ENCODE results near the gene ARHGAP31.
A peak's percentile ranks its signal among the peaks of the same experiment; 100 is the strongest.
"Not testable (repeated sequence)": the region's sequence is repeated elsewhere in the genome, so short reads cannot be mapped to it uniquely, and the experiment has no call there.

ARHGAP31 gene

DNA sequence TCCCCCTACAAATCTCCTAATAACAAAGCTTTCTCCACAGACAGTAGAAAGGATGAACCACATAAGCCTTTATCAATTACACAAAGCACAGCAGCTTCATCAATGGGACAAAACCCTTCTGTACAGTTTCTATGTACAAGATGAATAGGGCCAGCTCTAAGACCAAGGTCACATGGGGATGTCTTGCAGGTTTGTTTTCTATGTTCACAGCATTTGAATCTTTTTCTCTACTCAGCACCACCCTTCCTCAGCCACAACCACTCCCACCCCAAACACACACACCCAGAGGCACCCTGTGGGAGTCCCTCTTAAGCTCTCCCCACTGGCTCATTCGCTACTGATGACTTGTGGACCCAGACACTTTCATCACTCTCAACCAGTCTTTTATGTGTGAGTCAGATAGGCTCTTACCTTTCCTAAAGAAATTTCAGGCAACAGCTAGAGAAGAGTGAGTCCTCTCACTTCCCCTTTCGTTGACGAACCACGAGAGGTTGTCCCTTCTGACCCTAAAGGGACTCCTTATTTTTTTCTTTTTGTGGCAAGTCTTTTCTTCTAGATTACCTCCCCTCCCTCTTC, 57.9 kb downstream of the ARHGAP31 start:
- peak; percentile 14 to 28 for DNase-seq (ENCODE audit: low read depth in 2 of 2)

DNA sequence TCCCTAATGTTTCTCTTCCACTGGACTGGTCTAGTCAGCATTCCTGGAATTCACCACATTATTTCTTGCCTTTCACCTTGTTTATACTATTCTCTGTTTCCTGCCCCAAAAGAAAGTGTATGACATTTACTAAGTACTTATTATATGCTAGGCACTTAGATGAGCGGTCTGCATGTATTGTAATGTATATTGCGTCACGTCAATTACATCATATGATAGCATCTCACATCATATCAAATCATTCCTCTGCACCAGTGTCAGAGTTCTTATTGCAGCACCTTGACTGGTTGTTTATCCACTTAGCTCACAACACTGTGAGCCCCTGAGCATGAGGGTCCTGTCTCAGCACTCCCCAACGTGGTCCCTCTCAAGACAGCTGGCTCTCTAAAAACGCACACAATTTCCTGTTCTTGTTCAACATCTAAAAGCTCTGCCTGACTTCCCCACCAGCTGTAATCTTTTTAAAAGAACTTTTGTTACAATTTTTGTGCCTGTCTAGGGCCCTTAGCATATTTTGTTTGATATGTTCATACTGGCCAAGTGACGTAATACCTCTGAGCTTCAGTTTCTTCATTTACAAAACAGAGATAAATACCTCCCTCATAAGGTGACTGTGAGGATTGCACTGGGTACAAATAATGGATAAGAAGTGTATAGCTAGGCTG, 58.8 kb downstream of the ARHGAP31 start:
- DNase-seq (ENCODE audit: low read depth in 2 of 2): no peak

DNA sequence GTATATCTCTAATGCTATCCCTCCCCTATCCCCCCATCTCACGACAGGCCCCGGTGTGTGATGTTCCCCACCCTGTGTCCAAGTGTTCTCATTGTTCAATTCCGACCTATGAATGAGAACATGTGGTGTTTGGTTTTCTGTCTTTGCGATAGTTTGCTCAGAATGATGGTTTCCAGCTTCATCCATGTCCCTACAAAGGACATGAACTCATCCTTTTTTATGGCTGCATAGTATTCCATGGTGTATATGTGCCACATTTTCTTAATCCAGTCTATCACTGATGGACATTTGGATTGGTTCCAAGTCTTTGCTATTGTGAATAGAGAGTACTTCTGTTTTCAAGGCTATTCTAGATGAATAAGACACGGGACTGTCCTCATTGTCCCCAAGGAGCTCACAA, 61.4 kb downstream of the ARHGAP31 start:
- DNase-seq (ENCODE audit: low read depth in 2 of 2): not testable (repeated sequence)

DNA sequence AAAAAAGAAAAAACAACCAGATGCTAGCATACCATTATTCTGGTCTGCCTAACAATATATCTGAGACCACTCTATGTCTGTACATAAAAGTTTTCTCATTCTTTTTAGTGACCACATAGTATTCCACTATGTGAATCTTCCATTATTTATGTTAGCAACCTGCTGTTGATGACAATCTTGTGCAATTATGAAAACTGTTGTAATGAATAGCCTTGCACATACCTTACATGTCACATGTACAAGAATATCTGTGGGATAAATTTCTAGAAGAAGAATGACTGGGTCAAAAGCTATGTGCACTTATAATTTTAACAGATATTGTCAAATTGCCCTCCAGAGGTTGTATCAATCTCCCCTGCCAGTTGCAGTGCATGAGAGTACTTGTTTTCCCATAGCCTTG, 62.5 kb downstream of the ARHGAP31 start:
- no peak for DNase-seq (ENCODE audit: low read depth in 2 of 2)

DNA sequence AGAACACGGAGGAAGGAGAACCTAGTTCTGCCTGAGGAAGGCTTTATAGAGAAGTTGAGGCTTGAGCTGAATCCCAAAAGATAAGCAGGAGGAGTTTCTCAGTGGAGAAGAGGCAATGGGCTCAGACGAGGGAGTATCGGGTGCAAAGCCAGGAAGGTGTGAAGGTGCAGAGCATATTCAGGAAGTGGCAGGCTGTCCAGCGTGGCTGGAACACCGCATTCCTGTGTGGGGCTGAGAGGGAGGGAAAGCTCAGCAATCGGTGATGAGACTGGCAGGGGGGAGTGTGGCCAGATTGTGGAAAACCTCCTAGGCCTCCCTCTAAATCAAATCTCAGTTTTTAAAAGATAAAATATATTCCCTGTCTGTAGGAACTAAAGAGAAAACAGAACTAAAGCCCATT, 63.0 kb downstream of the ARHGAP31 start:
- no peak for DNase-seq (ENCODE audit: low read depth in 2 of 2)

DNA sequence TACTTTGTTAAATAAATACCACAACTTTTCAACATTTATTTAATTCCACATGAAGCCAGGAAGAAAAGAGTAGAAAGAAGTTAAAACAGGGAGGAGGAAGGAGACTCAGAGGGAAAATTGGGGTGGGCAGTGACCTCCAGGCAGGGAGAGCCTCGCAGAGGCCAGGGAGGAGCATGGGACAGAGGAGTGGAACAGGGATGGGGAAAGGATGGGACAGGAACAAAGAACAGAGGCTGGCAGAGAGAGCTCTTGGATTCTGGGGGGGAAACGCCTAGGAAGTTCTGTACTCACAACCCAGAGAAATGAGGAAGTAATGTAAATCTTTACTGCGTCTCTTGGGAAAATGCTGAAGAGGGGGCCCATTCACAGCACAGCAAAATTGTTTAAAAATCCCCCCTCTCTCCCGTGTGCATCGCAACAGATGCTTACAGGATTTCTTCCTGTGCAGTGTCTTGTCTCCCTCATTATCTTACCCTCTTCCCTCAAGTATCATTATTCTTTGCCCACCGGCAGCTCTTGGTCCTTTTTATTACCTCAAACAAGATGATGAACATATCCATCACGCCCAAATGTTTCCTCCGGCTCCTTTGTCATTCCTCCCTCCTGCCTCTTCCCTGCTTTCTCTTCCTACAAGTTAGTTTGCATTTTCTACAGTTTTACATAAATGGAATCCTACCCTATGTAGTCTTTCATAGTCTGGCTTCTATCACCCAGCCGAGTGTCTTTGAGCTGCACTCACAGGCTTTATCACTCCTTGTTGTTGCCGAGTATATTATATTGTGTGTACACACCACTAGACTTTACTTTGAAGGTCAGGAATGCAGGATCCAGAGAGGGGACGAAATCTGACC, 65.5 kb downstream of the ARHGAP31 start:
- DNase-seq (ENCODE audit: low read depth in 2 of 2): no peak

DNA sequence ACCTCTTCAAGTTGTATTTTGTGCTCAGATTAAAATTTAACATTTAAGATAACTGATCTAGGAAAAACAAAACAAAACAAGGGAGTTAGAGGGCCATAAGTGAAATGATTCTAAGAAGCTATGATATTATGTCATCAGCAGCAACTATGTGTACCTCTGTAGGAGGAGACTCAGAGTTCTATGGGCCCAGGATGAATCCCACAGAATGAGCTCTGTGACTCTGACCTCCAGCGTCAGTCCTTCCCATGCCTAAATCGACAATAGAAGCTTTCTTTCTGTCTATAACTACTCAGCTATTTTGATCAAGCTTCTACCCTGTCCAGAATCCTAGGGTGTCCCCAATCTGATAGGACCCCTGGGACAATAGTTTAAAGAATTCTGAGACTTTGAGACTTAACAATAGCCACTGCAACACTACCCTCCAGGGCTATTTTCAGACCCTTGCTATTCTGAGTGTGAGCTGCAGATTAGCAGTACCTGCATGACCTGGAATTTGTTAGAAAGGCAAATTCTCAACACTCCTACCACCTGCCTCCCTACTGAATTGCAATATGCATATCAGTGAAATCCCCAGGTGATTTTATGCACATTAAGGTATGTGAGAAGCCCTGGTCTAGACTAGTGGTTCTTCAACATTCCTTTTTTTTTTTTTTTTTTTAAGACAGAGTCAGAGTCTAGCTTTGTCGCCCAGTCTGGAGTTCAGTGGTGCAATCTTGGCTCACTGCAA, 66.7 kb downstream of the ARHGAP31 start:
- DNase-seq (ENCODE audit: low read depth in 2 of 2): no peak

DNA sequence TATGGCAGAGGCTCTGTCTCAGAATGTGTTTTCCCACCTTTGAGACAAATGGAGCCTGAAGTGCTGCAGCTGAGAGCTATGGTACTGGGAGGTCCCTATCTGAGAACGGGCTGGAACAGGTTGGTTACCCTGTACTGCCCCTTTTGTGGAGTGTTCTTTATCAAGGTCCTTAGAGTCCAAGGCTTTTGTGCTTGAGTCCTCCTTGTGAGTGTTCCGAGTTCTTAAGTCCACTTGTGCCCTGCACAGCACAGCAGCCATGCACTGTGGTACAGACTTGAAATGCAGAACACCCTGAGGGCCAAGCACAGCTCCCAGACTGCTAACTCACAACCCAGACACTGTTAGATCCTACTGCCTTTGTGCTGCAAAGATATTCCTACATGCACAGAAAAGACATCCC, 67.8 kb downstream of the ARHGAP31 start:
- DNase-seq (ENCODE audit: low read depth in 2 of 2): no peak

DNA sequence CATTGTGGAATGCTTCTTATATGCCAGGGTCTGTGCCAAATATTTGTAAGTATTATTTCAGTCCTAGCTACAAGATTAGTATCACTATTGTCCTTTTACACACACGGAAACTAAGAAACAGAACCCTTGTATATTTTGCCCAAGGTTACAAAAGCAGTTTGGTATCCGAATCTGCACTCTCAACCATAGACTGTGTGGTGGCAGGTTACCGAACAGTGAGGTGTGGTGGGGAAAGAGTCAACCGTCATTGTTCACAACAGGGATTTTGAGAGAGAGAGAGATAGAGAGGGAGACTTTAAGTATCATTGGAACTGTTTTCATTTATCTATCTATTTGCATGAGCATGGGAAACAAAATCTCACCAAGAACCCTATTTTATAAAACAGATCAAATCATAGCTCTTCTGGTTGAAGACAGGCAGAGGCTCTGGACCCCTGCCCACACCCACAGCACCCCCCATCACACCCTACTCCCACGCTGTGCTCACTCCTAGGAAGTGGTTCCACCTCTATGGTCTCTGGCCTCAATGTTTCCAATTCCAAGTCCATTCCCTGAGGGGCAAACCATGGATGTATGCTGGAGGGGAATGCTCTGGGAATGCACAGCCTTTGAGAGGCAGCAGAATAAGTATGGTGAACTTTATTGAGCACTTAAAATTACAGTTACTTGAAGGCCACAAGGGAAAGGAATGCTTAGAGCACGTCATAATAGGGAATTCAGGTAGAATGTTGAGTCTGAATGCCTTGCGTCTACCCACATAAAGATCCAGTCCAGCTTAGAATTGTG, 69.0 kb downstream of the ARHGAP31 start:
- DNase-seq (ENCODE audit: low read depth in 2 of 2): no peak

DNA sequence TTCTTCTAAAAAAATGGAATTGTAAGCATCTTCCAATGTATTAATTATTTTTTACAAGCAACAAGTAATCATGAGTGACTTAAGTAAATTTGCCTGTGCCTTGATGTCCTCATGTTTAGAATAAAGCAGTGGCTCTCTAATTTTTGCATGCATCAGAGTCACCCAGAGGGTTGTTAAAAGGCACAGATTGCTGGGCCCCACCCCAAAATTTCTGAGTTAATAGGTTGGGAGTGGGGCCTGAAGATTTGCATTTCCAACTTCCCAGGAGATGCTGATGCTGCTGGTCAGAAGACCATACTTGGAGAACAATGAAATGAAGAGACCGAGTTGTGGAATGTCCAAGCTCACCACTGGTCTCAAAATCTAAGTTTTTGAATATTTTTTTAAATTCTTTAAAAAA, 70.2 kb downstream of the ARHGAP31 start:
- DNase-seq (ENCODE audit: low read depth in 2 of 2): no peak

DNA sequence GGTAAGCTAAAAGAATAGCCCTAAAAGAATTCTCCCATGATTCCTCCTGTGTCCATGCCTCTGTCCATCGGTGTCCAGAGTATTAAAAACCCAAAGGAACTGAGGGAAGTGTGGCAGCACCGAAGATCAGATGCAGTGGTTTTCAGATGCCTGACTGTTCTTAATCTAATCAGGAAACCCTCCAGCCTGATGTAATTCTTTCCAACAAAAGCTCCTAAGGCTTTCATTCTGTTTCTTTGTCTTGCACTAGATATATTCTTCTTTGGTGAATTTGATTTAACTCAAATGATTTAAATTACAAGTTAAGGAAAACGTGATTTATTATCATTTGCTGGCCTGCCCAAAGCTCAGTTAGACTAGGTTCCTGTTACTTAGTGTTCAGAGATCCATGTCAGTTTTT, 71.2 kb downstream of the ARHGAP31 start:
- no peak for DNase-seq (ENCODE audit: low read depth in 2 of 2)

DNA sequence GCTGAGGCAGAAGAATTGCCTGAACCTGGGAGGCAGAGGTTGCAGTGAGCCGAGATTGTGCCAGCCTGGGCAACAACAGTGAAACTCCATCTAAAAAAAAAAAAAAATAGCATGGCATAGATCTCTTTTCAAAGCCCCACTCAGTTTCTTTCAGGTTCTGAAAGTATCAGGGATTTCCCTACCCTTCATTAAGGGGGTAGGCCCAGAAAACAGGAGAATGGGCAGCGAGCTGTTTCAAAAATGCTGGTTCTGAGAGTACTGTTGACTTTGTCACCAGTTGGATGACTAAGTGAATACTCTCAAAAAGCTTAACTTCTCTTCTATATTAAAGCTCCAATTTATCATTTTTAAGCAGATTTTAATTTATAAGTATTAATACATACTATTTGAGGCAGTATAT, 72.8 kb downstream of the ARHGAP31 start:
- DNase-seq (ENCODE audit: low read depth in 2 of 2): no peak

DNA sequence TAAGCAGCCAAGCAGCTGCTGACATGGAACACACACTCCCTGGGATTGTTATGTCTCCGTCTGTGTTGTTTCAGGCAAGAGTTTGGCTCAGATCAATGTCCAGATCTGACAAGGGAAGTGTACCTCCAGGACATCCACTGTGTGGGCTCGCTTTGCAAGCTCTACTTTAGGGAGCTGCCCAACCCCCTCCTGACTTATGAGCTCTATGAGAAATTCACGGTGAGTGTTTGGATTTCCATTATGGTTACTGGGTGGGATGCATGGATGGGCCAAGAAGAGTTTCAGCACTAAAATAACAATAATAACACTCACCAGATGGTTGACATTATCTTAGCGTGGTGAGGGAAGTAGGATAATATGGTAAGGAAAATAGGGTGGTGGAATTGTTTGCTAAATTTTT, 74.1 kb downstream of the ARHGAP31 start:
- DNase-seq (ENCODE audit: low read depth in 2 of 2): no peak

DNA sequence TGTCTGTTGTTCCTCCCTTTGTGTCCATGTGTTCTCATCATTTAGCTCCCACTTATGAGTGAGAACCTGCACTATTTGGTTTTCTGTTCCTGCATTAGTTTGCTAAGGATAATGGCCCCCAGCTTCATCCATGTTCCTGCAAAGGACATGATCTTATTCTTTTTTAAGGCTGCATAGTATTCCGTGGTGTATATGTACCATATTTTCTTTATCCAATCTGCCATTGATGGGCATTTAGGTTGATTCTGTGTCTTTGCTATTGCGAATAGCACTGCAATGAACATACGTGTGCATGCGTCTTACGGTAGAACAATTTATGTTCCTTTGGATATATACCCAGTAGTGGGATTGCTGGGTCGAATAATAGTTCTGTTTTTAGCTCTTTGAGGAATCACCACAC, 77.6 kb downstream of the ARHGAP31 start:
- not testable (repeated sequence) for DNase-seq (ENCODE audit: low read depth in 2 of 2)

DNA sequence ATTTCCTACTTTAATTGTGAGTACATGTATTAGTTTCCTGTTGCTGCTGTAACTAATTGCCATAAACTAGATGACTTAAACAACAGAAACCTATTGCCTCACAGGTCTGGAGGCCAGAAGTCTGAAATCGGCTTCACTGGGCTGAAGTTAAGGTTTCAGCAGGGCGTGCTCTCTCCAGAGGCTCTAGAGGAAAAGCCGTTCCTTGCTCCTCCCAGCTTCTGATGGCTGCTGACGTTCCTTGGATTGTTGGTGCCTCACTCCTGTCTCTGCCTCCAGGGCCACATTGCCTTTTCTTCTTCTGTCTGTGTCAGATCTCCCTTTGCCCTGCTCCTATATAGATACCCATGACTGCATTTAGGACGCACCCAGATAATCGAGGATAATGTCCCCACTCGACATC, 80.9 kb downstream of the ARHGAP31 start:
- no peak for DNase-seq (ENCODE audit: low read depth in 2 of 2)

DNA sequence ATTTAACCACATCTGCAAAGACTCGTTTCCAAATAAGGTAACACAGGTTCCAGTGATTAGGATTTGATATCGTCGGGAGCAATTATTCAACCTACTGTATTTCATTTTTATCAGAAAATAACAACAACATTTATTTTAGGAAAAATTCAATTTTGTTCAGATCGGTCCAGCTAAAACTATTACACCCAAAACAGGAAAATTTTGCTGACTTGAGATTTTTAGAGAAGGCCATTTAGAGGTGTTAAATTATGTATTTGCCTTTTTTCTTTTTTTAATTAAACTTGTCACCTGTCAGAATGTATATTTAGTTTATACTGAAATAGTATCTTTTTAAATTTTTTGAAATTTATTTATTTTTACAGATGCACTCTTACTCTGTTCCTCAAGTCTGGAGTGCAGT, 81.3 kb downstream of the ARHGAP31 start:
- no peak for DNase-seq (ENCODE audit: low read depth in 2 of 2)

DNA sequence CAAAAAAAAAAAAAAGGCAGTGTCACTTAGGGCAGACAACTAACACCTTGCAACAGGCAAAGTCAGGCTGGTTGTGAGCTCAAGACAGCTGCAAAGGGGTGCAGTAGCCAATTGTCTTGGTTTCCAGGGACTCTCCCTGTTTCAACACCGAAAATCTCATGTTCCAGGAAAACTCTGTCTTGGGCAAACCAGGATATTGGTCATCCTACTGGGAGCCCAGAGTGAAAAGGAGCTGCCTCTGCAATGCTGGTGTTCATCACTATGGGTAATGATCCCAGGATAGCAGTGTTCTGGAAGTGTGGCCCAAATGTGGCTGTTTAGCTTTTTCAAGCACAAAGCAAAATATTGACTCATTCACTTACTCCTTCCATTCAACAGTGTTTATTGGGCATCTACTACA, 82.6 kb downstream of the ARHGAP31 start:
- DNase-seq (ENCODE audit: low read depth in 2 of 2): no peak

DNA sequence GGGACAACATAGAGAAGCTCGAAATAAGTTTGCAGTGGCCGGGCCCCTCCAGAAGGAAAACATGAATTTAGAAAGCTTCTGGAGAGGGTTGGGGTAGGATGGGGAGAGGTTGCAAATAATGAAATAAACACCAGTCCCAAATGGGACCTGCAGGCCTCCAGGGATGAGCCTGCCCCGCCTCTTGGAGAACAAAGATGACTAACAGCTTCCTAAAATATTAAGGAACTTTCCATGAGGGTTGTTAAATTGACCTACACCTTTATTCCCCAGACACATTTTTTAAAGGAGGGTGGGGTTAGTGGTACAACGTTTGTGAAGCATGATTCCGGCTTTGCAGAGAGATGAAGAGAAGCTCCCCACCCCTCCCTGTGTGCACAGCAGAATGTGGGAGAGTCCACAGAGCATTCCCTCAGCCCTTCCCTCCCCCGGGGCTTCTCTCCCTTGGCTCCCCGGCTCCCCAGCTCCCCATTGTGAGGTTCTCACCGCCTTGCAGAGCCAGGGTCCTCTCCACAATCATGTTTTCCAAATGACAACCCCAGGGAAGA, 84.1 kb downstream of the ARHGAP31 start:
- no peak for DNase-seq (ENCODE audit: low read depth in 2 of 2)

DNA sequence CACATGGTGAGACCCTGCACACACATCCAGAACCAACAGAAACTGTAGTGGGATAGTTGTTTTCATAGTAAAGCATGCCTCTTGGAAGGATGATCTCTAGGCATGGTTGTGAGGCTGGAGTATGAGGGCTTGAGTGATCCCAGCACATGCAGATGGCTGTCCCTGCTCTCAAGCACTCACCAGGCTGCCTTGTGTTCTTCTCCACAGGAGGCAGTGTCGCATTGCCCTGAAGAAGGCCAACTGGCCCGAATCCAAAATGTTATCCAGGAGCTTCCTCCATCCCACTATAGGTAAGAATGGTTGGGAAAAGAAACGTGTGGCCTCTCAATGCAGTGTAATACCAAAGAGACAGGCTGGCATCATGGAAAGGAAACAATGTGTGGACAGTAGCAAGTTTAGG, 86.5 kb downstream of the ARHGAP31 start:
- DNase-seq (ENCODE audit: low read depth in 2 of 2): no peak

DNA sequence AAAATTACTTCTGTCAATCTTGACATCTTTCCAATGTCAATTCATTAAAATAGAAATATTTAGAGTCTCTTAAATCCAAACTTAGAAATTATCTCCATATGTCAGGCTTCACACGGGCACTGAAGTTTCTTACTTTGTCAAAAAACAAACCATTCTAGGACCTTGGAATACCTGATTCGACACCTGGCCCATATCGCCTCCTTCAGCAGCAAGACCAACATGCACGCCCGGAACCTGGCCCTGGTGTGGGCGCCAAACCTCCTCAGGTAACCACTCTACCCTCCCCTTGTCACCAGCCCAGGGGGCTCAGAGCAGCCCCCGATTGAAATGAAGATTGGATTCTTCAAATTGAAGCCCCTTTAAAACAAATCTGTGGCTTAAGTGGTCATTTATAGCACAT, 88.0 kb downstream of the ARHGAP31 start:
- no peak for DNase-seq (ENCODE audit: low read depth in 2 of 2)

DNA sequence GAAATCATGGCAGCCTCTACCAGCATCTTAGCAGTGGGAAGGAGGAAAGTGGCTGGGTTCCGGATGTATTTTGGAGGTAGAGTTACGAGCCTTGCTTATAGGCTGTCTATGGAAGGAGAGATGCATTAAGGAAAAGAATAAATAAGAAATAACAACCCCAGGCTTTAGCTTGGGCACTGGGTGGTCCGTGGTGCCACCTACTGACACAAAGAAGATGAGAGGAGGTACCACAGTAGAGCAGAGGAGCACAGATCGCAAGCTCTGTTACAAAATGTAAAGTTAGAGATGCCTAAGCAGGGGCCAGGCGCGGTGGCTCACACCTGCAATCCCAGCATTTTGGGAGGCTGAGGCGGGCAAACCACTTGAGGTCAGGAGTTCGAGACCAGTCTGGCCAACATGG, 94.4 kb downstream of the ARHGAP31 start:
- DNase-seq (ENCODE audit: low read depth in 2 of 2): no peak

All from stimulated activated CD4-positive, alpha-beta T cell treated with anti-CD3 and anti-CD28 coated beads, Interleukin-15, amount 100 ng/mL, for 48 hours (primary cell).